ENCODE measurements around the gene ZFYVE1.
"Not testable (repeated sequence)": the region's sequence is repeated elsewhere in the genome, so short reads cannot be mapped to it uniquely, and the experiment has no call there.

The ZFYVE1 gene

DNA sequence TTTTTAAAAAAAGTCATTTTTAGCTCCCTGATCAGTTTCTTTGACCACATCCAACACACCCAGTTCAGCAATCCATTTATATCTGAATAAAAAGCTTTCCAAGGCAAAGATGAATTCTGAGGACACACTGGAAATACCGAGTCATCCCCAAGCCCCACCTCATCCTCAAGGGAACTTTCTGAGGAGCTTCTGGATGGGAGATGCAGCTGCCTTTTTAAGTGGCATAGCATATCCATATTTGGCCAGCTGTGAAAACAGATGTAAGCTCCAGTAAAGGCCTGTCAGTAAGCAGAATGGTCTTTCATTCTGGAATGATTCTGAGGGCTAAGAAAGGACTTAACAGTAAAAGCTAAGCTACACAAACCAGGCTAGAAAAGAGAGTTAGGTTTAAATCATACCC, 18.4 kb downstream of the ZFYVE1 start:
- in situ Hi-C loops (cut with MboI; ENCODE audit: low pct_unique_long_range_greater_than_20kb, low sequenced_read_pairs) = no loop called here
- DNase-seq = no peak

DNA sequence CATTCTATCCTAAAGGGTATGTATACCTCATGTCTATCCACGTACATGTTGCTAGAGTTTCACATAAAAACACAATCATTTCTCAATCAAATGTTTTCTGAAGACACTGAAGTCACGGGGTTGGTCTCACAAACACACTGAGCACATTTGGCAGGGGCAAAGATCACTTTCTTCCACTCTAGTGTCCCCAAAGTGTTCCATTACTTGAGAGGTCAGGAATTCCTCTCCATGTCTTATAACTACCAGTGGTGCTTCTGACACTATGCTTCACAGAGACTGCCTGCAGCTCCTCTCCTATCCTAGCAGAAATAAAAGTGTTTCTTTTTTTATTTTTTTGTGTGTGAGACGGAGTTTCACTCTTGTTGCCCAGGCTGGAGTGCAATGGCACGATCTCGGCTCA, 19.1 kb downstream of the ZFYVE1 start:
- in situ Hi-C loops (cut with MboI; ENCODE audit: low pct_unique_long_range_greater_than_20kb, low sequenced_read_pairs) = no loop called here

DNA sequence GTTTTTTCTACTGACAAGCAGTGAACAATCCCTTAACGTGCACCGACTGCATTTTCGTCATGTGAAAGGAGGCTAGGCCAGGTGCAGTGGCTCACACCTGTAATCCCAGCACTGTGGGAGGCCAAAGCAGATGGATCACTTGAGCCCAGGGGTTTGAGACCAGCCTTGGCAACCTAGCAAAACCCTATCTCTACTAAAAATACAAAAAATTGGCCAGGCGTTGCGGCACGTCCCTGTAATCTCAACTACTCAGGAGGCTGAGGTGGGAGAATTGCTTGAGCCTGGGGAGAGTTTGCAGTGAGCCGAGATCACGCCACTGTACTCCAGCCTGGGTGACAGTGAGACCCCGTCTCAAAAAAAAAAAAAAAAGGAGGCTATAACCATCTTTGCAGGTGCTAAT, 22.3 kb downstream of the ZFYVE1 start:
- DNase-seq; in situ Hi-C loops (cut with MboI; ENCODE audit: low pct_unique_long_range_greater_than_20kb, low sequenced_read_pairs): not testable (repeated sequence)

More for the DNA sequence above, 19.1 kb downstream of the ZFYVE1 start:
- DNase-seq = no peak

DNA sequence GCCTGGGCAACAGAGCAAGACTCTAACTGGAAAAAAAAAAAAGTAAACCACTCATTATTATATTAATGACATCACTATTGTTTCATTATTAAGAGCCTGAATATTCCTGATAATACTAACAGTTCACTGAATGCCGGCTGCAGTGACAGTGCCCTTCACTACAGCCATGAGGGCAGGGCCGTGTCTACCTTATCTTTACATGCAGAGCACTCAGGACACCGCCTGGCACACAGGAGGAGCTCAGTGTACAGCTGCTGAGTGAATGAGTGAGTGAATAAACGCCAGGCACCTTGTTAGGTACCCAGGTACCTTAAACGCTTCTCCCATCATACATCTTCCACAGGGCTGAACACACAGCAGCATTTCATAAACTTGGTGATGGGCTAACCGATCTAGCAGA, 23.2 kb downstream of the ZFYVE1 start:
- no peak for DNase-seq
- in situ Hi-C loops (cut with MboI; ENCODE audit: low pct_unique_long_range_greater_than_20kb, low sequenced_read_pairs) = no loop called here

- no peak for DNase-seq
- in situ Hi-C loops (cut with MboI; ENCODE audit: low pct_unique_long_range_greater_than_20kb, low sequenced_read_pairs) = no loop called here
These were observed 26.8 kb downstream of the ZFYVE1 start for GRCh38 chr14:73000073-73000472.

DNA sequence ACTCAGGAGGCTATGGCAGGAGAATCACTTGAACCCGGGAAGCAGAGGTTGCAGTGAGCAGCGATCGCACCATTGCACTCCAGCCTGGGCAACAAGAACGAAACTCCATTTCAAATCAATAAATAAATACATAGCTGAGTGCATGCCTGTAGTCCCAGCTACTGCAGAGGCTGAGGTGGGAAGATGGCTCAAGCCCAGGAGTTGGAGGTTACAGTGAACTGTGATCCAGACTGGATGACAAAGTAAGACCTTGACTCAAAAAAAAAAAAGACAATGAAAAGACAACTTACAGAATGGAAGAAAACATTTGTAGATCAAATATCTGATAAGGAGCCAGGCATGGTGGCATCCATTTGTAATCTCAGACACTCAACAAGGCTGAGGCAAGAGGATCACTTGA, 27.6 kb downstream of the ZFYVE1 start:
- in situ Hi-C loops (cut with MboI; ENCODE audit: low pct_unique_long_range_greater_than_20kb, low sequenced_read_pairs) = no loop called here
- DNase-seq = no peak

- no peak for DNase-seq
- in situ Hi-C loops (cut with MboI; ENCODE audit: low pct_unique_long_range_greater_than_20kb, low sequenced_read_pairs) = no loop called here
These were observed 28.5 kb downstream of the ZFYVE1 start for GRCh38 chr14:72998252-72998903.

GRCh38 chr14:72996916-72997315, 30.0 kb downstream of the ZFYVE1 start:
- in situ Hi-C loops (cut with MboI; ENCODE audit: low pct_unique_long_range_greater_than_20kb, low sequenced_read_pairs) = no loop called here
- DNase-seq = no peak

- no peak for DNase-seq
- in situ Hi-C loops (cut with MboI; ENCODE audit: low pct_unique_long_range_greater_than_20kb, low sequenced_read_pairs) = no loop called here
These were observed 36.7 kb downstream of the ZFYVE1 start for GRCh38 chr14:72990171-72990570.

- no peak for DNase-seq
- in situ Hi-C loops (cut with MboI; ENCODE audit: low pct_unique_long_range_greater_than_20kb, low sequenced_read_pairs) = no loop called here
These were observed 40.0 kb downstream of the ZFYVE1 start for GRCh38 chr14:72986857-72987256.

- in situ Hi-C loops (cut with MboI; ENCODE audit: low pct_unique_long_range_greater_than_20kb, low sequenced_read_pairs) = no loop called here
These were observed 40.7 kb downstream of the ZFYVE1 start for GRCh38 chr14:72986214-72986613.

DNA sequence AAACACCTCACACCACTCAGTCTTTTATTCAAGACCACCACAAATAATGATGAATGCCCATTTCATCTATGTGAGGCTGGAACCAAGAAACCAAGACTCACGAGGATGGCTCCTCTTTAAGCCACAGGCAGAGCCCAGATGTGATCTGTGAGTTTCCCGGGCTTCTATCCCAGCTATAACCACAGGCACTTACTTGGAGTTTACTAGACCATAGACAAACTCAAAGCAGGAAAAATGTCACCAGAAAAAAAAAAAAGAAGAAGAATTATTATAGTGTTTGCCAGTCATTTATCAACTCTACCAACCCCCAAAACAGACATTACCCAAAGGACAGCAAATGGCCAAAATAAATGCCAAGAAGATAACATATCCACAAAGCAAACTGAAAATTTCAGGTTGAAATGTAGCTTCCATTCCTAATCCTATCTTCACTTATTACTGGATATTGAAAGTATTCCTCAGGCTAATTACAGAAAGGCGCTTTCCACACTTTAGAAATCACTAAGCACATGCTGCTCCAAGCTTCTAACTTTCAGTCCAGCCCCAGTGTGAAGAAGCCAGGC, 44.7 kb downstream of the ZFYVE1 start:
- in situ Hi-C loops (cut with MboI; ENCODE audit: low pct_unique_long_range_greater_than_20kb, low sequenced_read_pairs) = no loop called here
- DNase-seq = no peak

More at GRCh38 chr14:72986214-72986613, 40.7 kb downstream of the ZFYVE1 start:
- no peak for DNase-seq

DNA sequence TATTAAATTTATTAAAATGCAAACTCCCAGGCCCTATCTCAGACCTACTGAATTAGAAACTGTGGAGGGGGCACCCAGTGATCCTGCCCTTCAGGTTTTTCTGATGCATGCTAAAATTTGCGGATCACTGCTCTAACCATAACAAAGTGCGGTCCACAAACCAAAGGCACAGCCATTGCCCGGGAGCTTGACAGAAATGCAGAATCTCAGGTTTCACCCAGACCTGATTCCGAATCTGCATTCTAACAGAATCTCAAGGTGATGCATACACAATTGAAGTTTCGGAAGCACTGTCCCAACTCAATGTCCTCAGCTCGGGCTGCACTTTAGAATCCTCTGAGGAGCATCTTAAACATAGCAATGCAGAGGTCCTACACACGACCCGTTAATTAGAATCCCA, 46.0 kb downstream of the ZFYVE1 start:
- in situ Hi-C loops (cut with MboI; ENCODE audit: low pct_unique_long_range_greater_than_20kb, low sequenced_read_pairs) = no loop called here
- no peak for DNase-seq

DNA sequence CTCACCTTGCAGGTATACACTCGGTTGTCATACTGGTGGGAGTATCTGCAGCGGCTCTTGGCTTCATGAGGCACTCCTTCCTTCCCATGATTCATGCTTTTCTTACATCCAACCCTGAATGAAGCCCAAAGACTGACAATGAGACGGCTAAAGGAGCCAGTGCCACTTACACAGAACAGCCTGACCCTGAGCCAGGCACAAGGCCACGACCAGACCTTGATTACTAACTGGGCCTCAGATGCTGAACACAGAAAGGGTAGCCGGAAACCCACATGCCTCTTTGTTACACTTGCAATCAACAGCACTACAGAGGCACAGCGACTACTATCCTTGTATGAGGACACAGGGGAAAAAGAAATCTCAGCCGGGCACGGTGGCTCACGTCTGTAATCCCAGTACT, 48.0 kb downstream of the ZFYVE1 start:
- no peak for DNase-seq
- in situ Hi-C loops (cut with MboI; ENCODE audit: low pct_unique_long_range_greater_than_20kb, low sequenced_read_pairs) = no loop called here

DNA sequence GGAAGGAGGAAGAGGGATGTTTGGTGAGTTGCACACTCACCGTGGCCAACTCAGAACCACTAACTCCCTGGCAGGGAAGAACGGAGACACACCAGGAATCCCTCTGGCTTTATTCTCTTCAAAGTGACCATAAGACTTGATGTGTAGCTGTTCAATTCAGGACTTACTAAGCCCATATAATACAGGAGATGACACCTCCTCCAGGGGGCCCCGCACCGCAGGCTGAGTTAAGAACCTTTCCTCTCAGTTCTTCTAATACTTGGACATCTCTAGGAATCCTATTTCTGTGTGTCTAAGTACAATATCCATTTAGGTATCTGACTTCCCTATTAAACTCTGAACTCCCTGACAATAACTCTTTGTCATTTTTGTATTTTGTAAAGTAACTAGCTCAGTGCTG, 51.1 kb downstream of the ZFYVE1 start:
- no peak for DNase-seq

DNA sequence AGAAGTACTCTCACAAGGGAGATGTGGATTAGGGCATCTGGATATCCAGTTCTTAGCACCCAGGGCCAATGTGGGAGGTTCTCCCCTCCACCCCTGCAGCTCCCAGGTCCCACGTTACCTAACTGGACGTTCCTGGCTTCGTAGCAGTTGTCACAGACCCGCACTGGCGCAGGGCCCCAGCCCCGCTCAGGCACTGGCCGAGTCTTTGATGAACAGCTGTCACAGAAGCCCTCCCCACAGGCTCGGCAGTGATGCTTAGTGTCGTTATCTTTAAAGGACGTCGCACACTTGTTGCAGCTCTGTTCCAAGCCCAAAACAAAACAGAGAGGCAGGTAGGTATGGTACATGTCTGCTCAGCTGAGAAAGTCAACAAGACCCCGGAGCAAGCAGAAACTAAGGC, 52.2 kb downstream of the ZFYVE1 start:
- in situ Hi-C loops (cut with MboI; ENCODE audit: low pct_unique_long_range_greater_than_20kb, low sequenced_read_pairs) = no loop called here
- DNase-seq = no peak

More for the DNA sequence above, 51.1 kb downstream of the ZFYVE1 start:
- in situ Hi-C loops (cut with MboI; ENCODE audit: low pct_unique_long_range_greater_than_20kb, low sequenced_read_pairs) = no loop called here

- no peak for DNase-seq
- in situ Hi-C loops (cut with MboI; ENCODE audit: low pct_unique_long_range_greater_than_20kb, low sequenced_read_pairs) = no loop called here
These were observed 56.0 kb downstream of the ZFYVE1 start for GRCh38 chr14:72970824-72971434.

DNA sequence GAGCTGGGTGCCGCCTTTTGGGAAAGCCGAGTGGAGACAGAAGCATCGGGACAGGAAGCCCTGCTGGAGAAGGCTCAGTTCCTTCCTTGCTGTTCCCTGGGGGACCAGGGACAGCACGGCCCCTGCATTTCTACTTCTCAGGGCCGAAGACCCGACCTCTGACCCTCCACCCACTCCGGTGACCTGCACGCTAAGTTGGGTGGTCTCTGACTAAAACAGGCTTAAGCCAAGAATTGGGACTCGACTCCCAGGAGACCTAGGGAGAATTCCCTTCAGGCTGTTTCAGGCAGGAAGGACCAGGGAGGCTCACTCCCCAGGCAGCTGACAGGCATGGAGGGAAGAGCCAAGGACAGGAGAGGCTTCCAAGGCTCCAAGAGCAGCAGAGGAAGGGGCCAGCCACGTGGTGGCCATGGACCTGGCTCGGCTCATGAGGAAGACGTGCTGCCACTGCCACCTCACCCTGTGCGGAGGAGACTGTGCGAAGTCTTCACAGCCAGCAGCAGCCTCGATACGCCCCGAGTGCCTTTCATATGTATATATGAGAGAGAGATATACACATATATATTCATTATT, 56.8 kb downstream of the ZFYVE1 start:
- DNase-seq = no peak
- in situ Hi-C loops (cut with MboI; ENCODE audit: low pct_unique_long_range_greater_than_20kb, low sequenced_read_pairs) = no loop called here

- in situ Hi-C loops (cut with MboI; ENCODE audit: low pct_unique_long_range_greater_than_20kb, low sequenced_read_pairs) = no loop called here
These were observed 58.6 kb downstream of the ZFYVE1 start for GRCh38 chr14:72968316-72968715.

GRCh38 chr14:72966038-72966437, 60.9 kb downstream of the ZFYVE1 start:
- in situ Hi-C loops (cut with MboI; ENCODE audit: low pct_unique_long_range_greater_than_20kb, low sequenced_read_pairs) = no loop called here
- no peak for DNase-seq

More at GRCh38 chr14:72968316-72968715, 58.6 kb downstream of the ZFYVE1 start:
- DNase-seq = no peak

All from KBM-7 (cell line).